HG02840 (cell line): ENCODE results near the gene CTNNBIP1.
"Not testable (repeated sequence)": the region's sequence is repeated elsewhere in the genome, so short reads cannot be mapped to it uniquely, and the experiment has no call there.

Experiments used
- ATAC-seq: cut with Tn5 transposase; IDR thresholded peaks from one replicate; pipeline ENCODE4 v1.9.1; 2021; ENCODE audit warnings: mild to moderate bottlenecking, moderate library complexity, moderate number of reproducible peaks; ENCODE audit not compliant: unreplicated experiment, low FRiP score

The CTNNBIP1 gene, protein sequence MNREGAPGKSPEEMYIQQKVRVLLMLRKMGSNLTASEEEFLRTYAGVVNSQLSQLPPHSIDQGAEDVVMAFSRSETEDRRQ

DNA sequence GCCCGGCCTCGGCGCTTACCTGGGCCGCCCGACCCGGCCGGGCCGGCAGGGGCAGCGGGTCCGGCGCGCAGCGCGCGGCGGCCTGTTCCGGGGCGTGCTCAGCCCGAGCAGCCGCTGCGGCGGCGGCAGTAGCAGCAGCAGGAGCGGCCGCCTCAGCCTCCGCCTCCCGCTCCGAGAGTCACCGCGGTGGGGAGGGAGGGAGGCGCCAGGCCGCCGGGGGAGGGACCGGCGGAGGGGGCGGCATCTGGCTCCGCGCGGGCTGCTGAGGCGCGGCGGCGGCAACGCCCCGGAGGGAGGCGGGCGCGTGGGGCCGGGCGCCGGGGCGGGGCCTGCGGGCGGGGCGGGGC is at the start of gene CTNNBIP1:
Gene CTNNBIP1 (minus strand): TSS at position 194 of the 347 bp plus-strand sequence. CDS start 38,205 bp downstream, outside the sequence.
- ATAC-seq = no peak

GRCh38 chr1:9957726-9958125 is 47.7 kb upstream of the CTNNBIP1 start:
- ATAC-seq = no peak

DNA sequence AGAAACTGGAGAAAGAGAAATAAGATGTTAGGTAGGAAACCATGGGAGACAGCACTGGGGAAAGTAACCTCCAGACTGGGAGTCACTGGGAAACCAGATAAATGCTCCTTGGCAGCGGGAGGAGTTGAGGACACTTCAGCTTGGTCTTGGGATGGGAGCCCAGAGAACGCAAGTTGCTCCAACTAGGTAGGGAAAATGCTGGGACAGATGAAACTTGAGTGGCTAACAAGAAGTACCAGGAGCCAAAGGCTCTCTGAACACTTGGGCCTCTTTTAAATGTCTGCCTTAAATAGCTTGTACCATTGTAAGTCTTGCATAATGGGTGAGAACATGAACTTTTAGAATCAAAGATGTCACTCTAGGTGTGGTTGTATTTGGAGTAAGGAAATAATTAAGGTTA is 36.2 kb upstream of the CTNNBIP1 start:
- ATAC-seq = no peak

DNA sequence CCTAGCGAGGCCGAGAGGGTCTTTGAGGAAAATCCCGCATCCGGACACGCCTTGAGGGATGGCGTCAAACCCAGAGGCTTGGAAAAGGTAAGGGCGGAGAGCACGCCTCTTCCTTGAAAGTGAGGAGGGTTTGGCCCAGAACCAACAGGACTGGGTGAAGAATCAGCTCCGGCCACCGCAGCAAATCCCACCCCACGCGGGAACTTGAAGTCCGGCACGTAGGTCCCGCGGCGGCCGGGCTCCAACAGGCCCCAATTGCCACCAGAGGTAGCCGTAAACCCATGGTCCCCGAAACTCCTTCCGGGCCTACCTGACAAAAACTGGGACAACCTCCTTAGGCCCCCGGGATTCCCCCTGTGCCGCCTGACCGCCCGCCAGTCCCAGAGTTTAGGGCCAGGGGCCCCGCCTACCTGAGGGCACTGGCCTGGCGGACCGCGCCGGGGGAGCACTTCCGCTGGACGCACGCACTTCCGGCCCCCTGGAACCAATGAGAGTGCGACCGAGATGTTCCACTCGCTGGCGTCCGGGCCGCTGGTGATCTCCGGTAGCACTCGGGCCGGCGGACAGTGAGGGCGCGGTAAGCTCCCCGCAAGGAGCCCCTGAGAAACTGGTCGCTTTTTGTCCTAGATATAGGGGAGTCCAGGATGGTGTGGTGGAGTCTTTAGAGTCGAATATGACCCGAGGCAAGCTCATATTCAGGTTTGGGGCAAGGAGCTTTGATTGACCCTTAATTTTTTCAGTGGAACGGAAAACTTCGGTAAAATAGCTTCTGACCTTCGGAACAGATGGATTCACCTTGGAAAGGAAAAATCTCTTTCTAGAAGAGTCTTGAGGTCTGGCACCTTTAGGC is 33.1 kb upstream of the CTNNBIP1 start, which contains the start of the genes LZIC and NMNAT1:
Gene LZIC (minus strand): TSS at position 453 of the 850 bp plus-strand sequence. CDS start 6,772 bp downstream, outside the sequence.
Gene NMNAT1 (plus strand): TSS at position 537 of the 850 bp plus-strand sequence. CDS start 28,599 bp downstream, outside the sequence.
- peak; percentile 82 for ATAC-seq

DNA sequence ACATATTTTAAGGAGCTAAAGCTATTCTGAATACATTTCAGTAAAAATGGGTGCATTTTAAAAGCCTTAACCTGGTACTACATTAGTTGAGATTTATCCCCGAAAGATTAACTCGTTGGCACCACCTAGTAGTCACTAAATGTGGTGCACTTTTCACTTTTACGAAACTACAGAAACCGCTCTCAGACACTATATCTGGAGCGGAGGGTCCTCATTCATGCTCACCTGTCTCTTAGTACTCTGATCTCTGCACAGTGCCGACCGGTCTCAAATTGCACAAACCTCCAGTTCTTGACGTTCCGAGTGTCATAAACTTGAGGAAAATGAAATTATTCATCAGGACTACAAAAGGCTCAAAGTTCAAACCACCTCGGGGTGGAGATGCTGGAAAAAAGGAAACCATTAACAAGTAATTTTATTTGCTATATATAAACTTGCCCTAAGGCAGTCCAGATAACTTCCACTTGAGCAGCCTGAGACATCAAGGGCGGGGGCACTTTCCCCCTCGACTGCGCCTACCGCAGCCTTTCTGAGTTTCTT is 32.4 kb upstream of the CTNNBIP1 start:
- ATAC-seq = peak; percentile 31

DNA sequence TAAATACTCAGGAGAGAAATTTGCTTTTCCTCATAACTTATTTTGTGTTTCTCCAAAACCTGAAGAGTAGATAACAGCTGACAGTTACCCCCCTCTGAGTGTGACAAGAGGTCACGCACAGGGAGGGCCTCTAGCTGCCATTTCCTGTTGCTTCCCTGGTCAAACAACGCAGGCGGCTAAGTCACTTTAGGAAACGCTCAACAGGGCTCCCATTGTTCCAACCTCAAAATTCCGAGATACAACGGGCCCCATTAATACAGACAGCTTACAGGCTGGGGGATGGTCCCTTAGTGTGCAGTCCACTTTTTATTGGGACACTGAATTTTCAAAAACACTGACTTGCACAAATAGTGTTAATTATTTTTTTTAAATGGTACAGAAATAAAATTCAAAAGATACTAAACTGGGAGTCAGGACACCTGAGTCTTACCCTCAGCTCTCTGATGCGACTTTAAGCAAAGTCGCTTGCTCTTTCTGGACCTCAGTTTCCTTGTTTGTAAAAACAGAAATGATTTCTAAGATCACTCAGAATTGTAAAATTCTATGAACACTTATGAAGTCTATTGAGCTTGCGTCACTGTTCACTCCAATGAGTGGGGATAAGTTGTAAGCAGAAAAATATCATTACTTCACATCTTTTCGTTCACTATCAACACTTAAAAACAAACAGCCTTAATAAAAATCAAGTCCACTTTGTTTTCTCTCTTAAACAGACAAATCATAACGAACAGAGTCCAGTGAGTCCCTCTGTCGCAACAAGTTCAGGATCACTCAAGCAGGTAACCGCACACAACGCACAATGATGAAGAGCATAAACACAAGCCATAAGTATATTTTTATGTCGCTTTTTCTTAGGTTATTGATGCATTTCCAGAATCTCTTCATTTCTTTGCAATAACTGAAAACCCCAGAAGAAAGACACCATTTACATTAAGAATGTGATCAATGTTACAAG is 19.6 kb upstream of the CTNNBIP1 start:
- ATAC-seq = no peak

- no peak for ATAC-seq
These were observed 17.2 kb upstream of the CTNNBIP1 start for GRCh38 chr1:9927259-9927658.

GRCh38 chr1:9922342-9922741 is 12.3 kb upstream of the CTNNBIP1 start:
- no peak for ATAC-seq

GRCh38 chr1:9920606-9921005 is 10.5 kb upstream of the CTNNBIP1 start:
- ATAC-seq = no peak

GRCh38 chr1:9917901-9918300 is 7.8 kb upstream of the CTNNBIP1 start:
- ATAC-seq = no peak

- not testable (repeated sequence) for ATAC-seq
These were observed 7.4 kb upstream of the CTNNBIP1 start for GRCh38 chr1:9917495-9917894.

- ATAC-seq = no peak
These were observed 6.4 kb upstream of the CTNNBIP1 start for GRCh38 chr1:9916452-9916851.

GRCh38 chr1:9914610-9914937 is 4.5 kb upstream of the CTNNBIP1 start:
- no peak for ATAC-seq

DNA sequence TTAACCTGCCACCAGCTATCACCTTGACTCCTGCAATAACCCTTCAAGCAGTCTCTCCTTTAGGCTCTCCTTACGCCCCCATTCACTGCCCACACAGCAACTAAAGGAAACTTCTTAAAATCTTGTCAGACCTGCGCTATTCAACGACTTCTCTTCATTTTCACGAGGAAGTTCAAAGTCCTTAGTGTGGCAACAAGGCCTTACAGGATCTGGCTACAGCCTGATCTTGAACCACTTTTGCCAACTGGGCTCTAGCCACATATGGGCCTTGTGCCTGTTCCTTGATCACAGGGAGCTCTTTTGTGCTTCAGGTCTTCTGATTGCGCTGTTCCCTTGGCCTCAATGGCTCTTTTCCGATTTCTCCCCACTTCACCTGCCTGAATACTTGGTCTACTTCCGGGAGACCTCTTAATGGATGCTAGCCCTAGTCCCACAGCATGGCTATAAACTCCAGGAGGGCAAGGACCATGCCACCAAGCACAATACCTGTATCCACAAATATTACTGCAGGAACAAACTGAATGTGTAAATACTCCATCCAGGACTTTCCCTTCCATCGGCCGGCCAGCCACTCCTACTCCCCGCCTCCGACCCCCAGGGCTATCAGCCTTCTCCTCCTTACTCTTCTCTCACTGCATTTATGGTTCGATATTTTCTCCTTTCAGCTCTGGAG is 2.3 kb upstream of the CTNNBIP1 start:
- ATAC-seq = no peak

DNA sequence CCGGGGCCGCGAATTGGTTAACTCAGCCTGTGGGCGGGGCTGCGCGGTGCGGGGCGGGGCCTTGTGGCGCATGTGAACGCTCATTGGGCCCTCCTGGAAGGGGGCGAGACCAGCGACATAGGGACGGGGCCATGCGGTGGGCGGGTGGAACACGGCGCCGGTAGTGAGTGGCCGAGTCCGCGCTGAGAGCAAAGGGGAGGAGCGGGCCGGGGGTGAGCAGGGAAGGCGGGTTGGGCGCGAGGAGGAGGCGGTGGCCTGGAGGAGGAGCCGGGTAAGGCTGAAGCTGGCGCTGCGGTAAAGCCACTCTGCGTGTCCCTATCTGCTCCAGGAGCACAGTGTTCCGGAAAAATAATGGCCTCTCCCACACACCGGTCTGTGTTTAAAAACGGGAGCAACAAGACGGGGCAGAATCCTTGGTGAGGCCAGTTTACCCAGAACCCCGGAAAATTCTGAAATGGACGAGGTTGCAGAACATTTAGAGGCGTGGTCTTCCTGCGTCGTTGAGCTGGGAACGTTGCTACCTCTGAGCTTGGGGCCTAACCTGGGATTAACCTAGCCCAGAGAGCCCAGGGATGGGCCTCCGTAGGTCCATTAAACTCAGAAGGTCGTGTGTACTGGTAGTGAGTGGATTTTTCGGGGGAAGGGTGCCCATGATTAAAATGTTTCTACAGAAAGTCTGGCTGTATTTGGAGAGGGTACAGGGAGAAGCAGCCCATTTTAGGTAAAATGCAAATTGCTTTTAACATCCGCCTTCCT is 532 bp upstream of the CTNNBIP1 start:
- peak; percentile 94 for ATAC-seq

- ATAC-seq = peak; percentile 9
These were observed 629 bp downstream of the CTNNBIP1 start for GRCh38 chr1:9909234-9910046.

- ATAC-seq = no peak
These were observed 1.2 kb downstream of the CTNNBIP1 start for GRCh38 chr1:9908871-9909233.

- ATAC-seq = no peak
These were observed 2.6 kb downstream of the CTNNBIP1 start for GRCh38 chr1:9907441-9907840.

DNA sequence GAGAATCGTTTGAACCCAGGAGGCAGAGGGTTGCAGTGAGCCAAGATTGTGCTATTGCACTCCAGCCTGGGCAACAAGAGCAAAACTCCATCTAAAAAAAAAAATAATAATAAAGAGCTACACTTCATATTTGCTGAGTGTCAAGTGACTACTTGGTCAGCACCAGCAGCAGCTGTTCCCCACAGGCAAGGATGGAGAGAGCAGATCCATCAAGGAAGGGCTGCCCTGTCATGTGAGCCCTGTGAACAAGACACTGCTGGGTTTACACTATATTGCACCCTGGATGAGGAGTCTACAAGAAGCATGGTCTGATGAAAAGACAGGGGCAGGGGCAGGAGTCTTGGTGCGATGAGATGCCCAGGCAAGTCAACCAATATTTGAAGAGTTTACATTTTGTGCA is 3.6 kb downstream of the CTNNBIP1 start:
- ATAC-seq = no peak
